ENCODE results near the gene FOS.

GRCh38 chr14:75289840-75290388 is 11.3 kb downstream of the FOS start:
- no peak for TF ChIP-seq POLR2A (IDR thresholded peaks at IDR 0.05)
- TF ChIP-seq, protein P1, sequence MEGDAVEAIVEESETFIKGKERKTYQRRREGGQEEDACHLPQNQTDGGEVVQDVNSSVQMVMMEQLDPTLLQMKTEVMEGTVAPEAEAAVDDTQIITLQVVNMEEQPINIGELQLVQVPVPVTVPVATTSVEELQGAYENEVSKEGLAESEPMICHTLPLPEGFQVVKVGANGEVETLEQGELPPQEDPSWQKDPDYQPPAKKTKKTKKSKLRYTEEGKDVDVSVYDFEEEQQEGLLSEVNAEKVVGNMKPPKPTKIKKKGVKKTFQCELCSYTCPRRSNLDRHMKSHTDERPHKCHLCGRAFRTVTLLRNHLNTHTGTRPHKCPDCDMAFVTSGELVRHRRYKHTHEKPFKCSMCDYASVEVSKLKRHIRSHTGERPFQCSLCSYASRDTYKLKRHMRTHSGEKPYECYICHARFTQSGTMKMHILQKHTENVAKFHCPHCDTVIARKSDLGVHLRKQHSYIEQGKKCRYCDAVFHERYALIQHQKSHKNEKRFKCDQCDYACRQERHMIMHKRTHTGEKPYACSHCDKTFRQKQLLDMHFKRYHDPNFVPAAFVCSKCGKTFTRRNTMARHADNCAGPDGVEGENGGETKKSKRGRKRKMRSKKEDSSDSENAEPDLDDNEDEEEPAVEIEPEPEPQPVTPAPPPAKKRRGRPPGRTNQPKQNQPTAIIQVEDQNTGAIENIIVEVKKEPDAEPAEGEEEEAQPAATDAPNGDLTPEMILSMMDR (IDR thresholded peaks at IDR 0.05): no peak

Measured in thyroid gland (tissue), 4 donors.